Body of pancreas (tissue), 4 donors: ENCODE results near the gene MRPS18A.

Experiments
- CTCF ChIP-seq, 7 experiments: fragments of 450-650 bp in 4 of 7; fragments of 200-600 bp in 3 of 7; sonication (generic) in 3 of 7; IDR thresholded peaks; one replicate each; pipeline ENCODE4 v1.5.1; 2016 to 2019; ENCODE audit warnings: antibody characterized with exemption in 7 of 7
- POLR2A ChIP-seq, 3 donors: fragments of 450-650 bp; IDR thresholded peaks; one replicate each; pipeline ENCODE4 v1.6.1; 2016; ENCODE audit warnings: antibody characterized with exemption in 3 of 3, mild to moderate bottlenecking in 2 of 3

- no peak for TF ChIP-seq CTCF (IDR thresholded peaks at IDR 0.05)
- no peak for TF ChIP-seq POLR2A (IDR thresholded peaks at IDR 0.05)
Observed at GRCh38 chr6:43713643-43714310, 26.2 kb upstream of the MRPS18A start.
